T follicular helper cell (primary cell): ENCODE measurements around the gene DYNLT2B.
"Not testable (repeated sequence)": the region's sequence is repeated elsewhere in the genome, so short reads cannot be mapped to it uniquely, and the experiment has no call there.

ENCODE experiments used
- DNase-seq: peaks from one replicate; pipeline ENCODE4 v3.0.0-alpha.2; 2020; ENCODE audit warnings: low read depth

Gene DYNLT2B

DNA sequence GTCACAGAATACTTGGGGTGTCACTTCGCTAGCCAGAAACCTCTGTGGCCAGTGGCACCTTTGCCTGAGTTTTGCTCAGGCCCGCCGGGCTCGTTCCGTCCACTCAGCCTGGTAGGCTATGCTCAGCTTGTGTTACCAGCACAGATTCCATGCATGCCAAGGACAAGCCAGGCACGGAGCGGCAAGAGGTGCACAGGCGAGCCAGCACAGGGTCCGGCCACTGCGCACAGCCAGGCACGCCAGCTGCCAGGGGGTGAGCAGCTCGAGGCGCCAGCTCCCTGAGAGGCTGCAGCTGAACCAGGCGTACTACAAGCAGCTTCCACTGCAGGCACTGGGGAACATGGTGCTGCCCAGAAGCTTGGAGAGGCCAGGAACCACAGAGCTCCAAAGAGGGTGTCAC lies 45.2 kb downstream of the DYNLT2B start:
- no peak for DNase-seq

DNA sequence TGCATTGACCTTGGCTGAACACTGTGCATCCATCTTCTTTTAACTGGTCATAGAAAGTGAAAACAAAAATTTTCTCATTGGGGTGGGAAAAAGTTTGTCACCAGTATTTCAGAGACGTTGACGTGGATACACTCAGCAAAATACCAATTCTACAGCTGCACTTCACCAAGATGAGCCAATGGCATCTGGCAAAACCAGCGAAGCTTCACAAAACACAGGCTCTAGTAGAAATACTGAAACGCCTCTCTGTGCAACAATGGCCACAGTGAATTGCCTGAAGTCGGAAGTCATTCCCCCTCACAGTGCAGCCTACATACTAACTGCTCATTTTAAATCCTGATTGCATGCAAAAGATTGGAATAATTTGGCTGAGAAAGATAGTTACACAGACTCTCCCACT lies 47.5 kb downstream of the DYNLT2B start:
- DNase-seq: no peak

DNA sequence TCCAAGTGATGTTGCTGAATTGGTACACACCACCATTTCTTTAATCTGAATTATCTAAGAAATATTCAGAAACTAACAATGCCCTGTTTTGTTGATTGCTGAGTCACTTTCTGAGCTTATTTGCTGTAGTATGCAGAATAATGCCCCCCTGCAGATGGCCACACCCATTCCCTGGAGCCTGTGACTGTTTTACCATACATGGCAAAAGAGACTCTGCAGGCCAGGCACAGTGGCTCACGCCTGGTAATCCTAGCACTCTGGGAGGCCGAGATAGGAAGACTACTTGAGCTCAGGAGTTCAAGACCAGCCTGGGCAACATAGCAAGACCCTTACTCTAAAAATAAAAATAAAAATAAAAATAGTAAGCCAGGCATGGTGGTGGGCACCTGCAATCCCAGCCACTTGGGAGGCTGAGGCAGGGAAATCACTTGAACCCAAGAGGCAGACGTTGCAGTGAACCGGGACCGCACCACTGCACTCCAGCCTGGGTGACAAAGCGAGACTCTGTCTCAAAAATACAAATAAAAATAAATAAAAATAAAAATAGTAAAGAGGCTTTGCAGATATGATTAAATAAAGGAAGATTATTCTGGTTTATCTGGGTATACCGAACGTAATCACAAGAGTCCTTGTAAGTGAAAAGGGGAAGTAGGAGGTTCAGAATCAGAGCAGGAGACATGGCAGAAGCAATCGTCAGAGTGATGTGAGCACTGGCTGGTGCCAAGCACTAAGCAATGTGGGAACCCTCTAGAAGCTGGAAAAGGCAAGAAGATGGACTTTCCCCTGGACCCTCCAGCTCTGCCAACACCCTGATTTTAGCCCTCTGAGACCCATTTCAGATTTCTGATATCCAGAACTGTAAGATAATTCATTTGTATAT lies 49.5 kb downstream of the DYNLT2B start:
- no peak for DNase-seq

DNA sequence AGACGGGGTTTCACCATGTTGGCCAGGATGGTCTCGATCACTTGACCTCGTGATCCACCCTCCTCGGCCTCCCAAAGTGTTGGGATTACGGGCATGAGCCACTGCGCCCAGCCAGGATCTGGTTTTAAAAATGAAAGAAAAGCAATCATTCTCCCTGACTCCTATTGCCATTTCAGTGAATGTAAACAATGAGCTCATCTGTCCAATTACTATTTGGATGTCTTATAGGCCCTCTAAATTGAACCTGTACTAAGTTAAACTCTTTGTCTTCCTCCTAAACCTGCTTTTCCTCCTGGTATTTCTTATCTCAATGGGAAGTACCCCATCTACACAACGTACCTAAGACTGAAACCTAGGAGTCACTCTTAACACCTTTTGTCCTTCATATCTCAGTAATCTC lies 54.2 kb downstream of the DYNLT2B start:
- no peak for DNase-seq

DNA sequence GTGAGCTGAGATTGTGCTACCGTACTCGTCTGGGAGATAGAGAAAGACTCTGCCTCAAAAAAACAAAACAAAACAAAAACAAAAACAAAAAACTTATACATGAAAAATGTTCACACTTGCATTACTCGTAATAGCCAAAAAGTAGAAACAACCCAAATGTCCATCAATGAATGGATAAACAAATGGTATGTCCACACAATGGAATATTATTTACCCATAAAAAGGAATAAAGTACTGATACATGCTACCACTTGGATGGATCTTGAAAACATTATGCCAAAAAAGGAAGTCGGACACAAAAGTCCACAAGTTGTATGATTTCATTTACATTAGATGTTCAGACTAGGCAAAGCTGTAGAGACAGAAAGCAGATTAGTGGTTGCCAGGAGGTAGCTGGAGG lies 57.3 kb downstream of the DYNLT2B start:
- no peak for DNase-seq

DNA sequence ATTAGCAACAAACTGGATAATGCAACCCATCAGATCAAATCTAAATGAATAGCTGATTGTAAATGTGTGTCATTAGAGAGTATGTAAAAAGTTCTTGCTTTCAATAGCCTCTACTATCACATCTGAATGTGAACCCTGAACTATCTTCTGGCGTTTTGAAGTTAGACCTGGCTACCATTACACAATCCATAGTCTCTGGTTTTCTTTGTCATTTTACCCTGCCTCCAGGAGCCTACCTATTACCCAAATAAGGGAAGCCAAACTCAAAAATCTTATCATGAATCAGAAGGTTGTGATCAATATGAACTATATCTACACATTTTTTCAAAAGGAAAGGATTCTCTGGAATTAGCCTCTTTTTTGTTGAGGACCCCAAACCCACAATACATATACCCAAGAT lies 62.3 kb downstream of the DYNLT2B start:
- no peak for DNase-seq

DNA sequence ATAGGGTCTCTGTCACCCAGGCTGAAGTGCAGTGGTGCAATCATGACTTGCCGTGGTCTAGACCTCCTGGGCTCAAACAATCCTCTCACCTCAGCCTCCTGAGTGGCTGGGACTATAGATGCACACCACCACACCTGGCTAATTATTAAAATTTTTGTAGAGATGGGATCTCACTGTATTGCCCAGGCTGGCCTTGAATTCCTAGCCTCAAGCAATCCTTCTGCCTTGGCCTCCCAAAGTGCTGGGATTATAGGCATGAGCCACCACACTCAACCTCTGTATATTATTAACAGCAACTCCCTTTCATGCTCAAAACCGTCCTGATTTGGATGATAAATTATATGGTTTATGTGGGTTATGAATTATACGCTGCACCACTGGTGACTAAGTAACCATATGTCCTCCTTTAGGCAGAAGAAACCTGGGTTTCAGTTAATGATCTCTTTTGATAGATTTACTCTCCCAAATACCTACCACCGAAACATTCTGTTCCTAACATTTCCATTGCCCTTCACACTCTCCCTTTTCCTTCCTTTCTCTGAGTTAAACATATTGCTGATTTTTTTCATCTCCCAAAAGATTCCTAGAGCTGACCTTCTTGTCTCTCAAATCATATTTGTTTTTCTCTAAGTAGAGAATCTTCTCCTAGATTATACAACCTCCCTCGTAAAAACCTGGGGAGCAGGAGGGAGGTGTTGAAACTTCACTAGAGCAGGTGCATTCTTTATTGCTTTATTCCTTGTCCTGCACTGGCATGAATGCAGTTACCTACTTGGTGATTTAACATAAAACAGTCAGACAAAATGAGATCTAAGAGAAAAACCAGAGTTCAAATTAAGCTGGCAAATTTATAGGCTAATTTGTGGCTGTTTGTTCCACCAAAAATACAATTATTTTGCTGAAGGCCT lies 63.4 kb downstream of the DYNLT2B start:
- DNase-seq: no peak

DNA sequence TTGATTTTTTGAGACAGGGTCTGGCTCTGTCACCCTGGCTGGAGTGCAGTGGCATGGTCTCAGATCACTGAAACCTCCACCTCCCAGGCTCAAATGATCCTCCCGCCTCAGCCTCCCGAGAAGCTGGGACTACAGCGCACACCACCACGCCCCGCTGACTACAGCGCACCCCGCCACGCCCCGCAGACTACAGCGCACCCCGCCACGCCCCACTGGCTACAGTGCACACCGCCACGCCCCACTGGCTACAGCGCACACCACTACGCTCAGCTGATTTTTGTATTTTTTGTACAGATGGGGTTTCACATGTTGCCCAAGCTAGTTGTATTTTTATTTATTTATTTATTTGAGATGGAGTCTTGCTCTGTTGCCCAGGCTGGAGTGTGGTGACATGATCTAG lies 66.1 kb downstream of the DYNLT2B start:
- DNase-seq: no peak

DNA sequence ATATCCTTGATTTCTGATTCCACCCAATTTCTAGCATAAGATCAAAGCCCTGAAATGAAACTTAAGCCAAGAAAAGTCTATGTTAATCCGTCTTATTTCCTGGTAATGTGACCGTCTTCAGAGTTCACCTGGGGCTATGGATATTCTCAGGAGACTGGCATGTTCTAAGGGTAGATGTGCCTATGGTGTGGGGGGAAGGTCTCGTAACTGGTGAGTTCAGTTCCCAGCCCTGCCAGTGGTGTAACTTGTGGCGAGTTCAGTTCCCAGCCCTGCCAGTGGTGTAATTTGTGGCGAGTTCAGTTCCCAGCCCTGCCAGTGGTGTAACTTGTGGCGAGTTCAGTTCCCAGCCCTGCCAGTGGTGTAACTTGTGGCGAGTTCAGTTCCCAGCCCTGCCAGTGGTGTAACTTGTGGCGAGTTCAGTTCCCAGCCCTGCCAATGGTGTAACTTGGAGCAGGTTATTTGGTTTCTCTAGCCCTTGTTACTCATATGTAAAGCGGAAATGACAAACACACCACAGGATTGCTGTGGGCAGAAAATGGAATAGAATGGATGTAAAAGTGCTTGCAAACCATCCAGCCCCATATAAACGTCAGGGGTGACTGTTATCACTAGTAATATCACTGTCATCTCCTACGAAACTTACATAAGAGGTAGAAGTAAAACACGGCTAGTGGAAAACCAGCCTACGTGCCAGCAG lies 71.3 kb downstream of the DYNLT2B start:
- no peak for DNase-seq

DNA sequence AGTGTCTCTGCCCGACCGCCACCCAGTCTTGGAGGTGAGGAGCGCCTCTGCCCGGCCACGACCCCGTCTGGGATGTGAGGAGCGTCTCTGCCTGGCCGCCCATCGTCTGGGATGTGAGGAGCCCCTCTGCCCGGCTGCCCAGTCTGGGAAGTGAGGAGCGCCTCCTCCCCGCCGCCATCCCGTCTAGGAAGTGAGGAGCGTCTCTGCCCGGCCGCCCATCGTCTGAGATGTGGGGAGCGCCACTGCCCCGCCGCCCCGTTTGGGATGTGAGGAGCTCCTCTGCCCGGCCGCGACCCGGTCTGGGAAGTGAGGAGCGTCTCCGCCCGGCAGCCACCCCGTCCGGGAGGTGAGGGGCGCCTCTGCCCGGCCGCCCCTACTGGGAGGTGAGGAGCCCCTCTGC lies 73.9 kb downstream of the DYNLT2B start:
- DNase-seq: not testable (repeated sequence)

DNA sequence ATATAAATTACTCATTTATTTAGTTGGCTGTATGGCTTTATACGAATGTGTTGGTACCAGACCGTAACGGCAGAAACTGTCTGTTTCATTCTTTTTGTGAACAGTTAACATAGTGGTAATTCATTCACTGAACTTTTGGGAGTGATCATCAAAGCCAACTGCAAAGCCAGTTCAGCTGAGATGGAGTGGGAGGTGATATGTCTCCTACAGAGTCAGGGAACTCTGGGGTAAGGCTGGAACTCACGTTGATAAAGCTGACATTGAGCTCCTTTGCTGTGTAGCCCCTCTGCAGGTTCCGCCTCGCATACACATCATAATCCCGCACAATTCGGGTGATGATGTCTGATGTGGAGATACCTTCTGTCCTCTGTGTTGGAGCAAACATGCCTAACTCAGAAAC lies 76.3 kb downstream of the DYNLT2B start:
- no peak for DNase-seq
